HepG2 (cell line): ENCODE results near the gene VPS11. TPM values are rescaled to one million over a fixed set of nuclear protein-coding genes. Genes with fewer than 3 reads are reported as not detected.

Experiments
- ATF3 ChIP-seq: sonication (generic); formaldehyde crosslinking; IDR thresholded peaks from 2 replicates; pipeline ENCODE4 v1.4.0; 2020; ENCODE audit warnings: missing genetic modification reagents
- ELF4 ChIP-seq: sonication (generic); formaldehyde crosslinking; IDR thresholded peaks from 2 replicates; pipeline ENCODE4 v1.5.0; 2020; ENCODE audit warnings: missing genetic modification reagents, mild to moderate bottlenecking, moderate library complexity, borderline replicate concordance
- HNRNPK ChIP-seq: fragments of 200-400 bp; formaldehyde crosslinking; IDR thresholded peaks from 2 replicates; pipeline ENCODE4 v1.6.1; 2018; ENCODE audit warnings: low read length, low read depth, moderate library complexity, mild to moderate bottlenecking; ENCODE audit not compliant: poor library complexity, severe bottlenecking
- MTA1 ChIP-seq: sonication (generic); formaldehyde crosslinking; IDR thresholded peaks from 2 replicates; pipeline ENCODE4 v1.4.0; 2020; ENCODE audit warnings: missing genetic modification reagents, mild to moderate bottlenecking, borderline replicate concordance
- POLR2AphosphoS2 ChIP-seq: IDR thresholded peaks from 2 replicates; pipeline ENCODE4 v1.6.1; 2011; ENCODE audit warnings: low read depth, low read length, improper control_type of control experiment
- SMC3 ChIP-seq: IDR thresholded peaks from 2 replicates; pipeline ENCODE4 v1.6.1; 2011; ENCODE audit warnings: low read length, improper control_type of control experiment
- SMYD3 ChIP-seq: sonication (generic); formaldehyde crosslinking; IDR thresholded peaks from 2 replicates; pipeline ENCODE4 v1.8.1; 2023; ENCODE audit warnings: mild to moderate bottlenecking, missing genetic modification reagents
- THAP7 ChIP-seq: sonication (generic); formaldehyde crosslinking; IDR thresholded peaks from 2 replicates; pipeline ENCODE4 v1.8.1; 2023; ENCODE audit warnings: mild to moderate bottlenecking, missing genetic modification reagents
- ZBED4 ChIP-seq: sonication (generic); formaldehyde crosslinking; IDR thresholded peaks from 2 replicates; pipeline ENCODE4 v1.4.0; 2020; ENCODE audit warnings: missing genetic modification reagents, borderline replicate concordance
- ZFP36L1 ChIP-seq: sonication (generic); formaldehyde crosslinking; IDR thresholded peaks from 2 replicates; pipeline ENCODE4 v1.8.0; 2022; ENCODE audit warnings: mild to moderate bottlenecking, missing genetic modification reagents, moderate library complexity
- ZNF275 ChIP-seq: sonication (generic); formaldehyde crosslinking; IDR thresholded peaks from 2 replicates; pipeline ENCODE4 v1.8.0; 2022; ENCODE audit warnings: missing genetic modification reagents, mild to moderate bottlenecking, inconsistent platforms, borderline replicate concordance
- ZNF280B ChIP-seq: sonication (generic); formaldehyde crosslinking; IDR thresholded peaks from 2 replicates; pipeline ENCODE4 v1.5.0; 2020; ENCODE audit warnings: missing genetic modification reagents, mild to moderate bottlenecking, borderline replicate concordance
- ZNF317 ChIP-seq: sonication (generic); formaldehyde crosslinking; IDR thresholded peaks from 2 replicates; pipeline ENCODE4 v1.5.0; 2020; ENCODE audit warnings: mild to moderate bottlenecking, missing genetic modification reagents
- ZNF335 ChIP-seq: sonication (generic); formaldehyde crosslinking; IDR thresholded peaks from 2 replicates; pipeline ENCODE4 v1.4.0; 2020; ENCODE audit warnings: missing genetic modification reagents
- ZNF563 ChIP-seq: sonication (generic); formaldehyde crosslinking; IDR thresholded peaks from 2 replicates; pipeline ENCODE4 v1.8.0; 2022; ENCODE audit warnings: mild to moderate bottlenecking, moderate library complexity, missing genetic modification reagents
- ZNF713 ChIP-seq: sonication (generic); formaldehyde crosslinking; IDR thresholded peaks from 2 replicates; pipeline ENCODE4 v1.4.0; 2020; ENCODE audit warnings: mild to moderate bottlenecking, missing genetic modification reagents
- ZNF737 ChIP-seq: sonication (generic); formaldehyde crosslinking; IDR thresholded peaks from 2 replicates; pipeline ENCODE4 v1.5.0; 2020; ENCODE audit warnings: missing genetic modification reagents, mild to moderate bottlenecking, borderline replicate concordance
- ZNF766 ChIP-seq: sonication (generic); formaldehyde crosslinking; IDR thresholded peaks from 2 replicates; pipeline ENCODE4 v1.5.0; 2020; ENCODE audit warnings: missing genetic modification reagents, borderline replicate concordance
- ZNF768 ChIP-seq: sonication (generic); formaldehyde crosslinking; IDR thresholded peaks from 2 replicates; pipeline ENCODE4 v1.4.0; 2020; ENCODE audit warnings: missing genetic modification reagents
- ZNF784 ChIP-seq: sonication (generic); formaldehyde crosslinking; IDR thresholded peaks from 2 replicates; pipeline ENCODE4 v1.5.1; 2020; ENCODE audit warnings: missing genetic modification reagents, mild to moderate bottlenecking, borderline replicate concordance
- ZSCAN25 ChIP-seq: sonication (generic); formaldehyde crosslinking; IDR thresholded peaks from 2 replicates; pipeline ENCODE4 v1.8.0; 2022; ENCODE audit warnings: mild to moderate bottlenecking, missing genetic modification reagents
- polyA plus RNA-seq, 8 experiments: library from polyadenylated mRNA; depleted of rRNA in 3 of 8; stranded (reverse) in 7 of 8; unstranded in 1 of 8; fragments of >200 nt; fragmentation: Illumina TruSeq in 4 of 8; extraction: Trizol in 4 of 8; gene quantifications; 2 replicates each; pipeline versions ENCODE4 v1.2.1 to v1.2.3, GENCODE V29; 2011 to 2016; ENCODE audit warnings: low read depth in 4 of 8, missing spikeins in 1 of 8, mixed read lengths in 1 of 8; ENCODE audit not compliant: insufficient read depth in 1 of 8
- total RNA-seq, 5 experiments: library from RNA; depleted of rRNA; stranded (reverse); fragments of >200 nt; fragmentation: Illumina TruSeq; extraction: Trizol; gene quantifications; 2 replicates each; pipeline ENCODE4 v1.2.3, GENCODE V29; 2016; ENCODE audit warnings: low read depth in 1 of 5

VPS11 gene
- total and polyA plus RNA-seq, 2 of the 13 experiments (the other 11 are each of a cell fraction or from before 2014, with no cell fraction given) = 13.7 to 21.6 TPM

- TF ChIP-seq HNRNPK (peak; percentile 75), THAP7 (CRISPR knock-in tag) (no peak), ZNF317 (CRISPR knock-in tag) (0 out of 2 replicates have a peak, but pooled peaks have one; percentile 28), ELF4 (no peak), ZNF335 (CRISPR knock-in tag) (no peak), ZFP36L1 (no peak), MTA1 (CRISPR knock-in tag) (no peak), ATF3 (CRISPR knock-in tag) (no peak), ZNF766 (no peak), ZSCAN25 (CRISPR knock-in tag) (no peak), ZNF280B (CRISPR knock-in tag) (peak; percentile 58; the same call in 1 of the 2 replicates), SMYD3 (CRISPR knock-in tag) (no peak), ZBED4 (CRISPR knock-in tag) (no peak), ZNF275 (CRISPR knock-in tag) (no peak), SMC3 (no peak), ZNF713 (CRISPR knock-in tag) (0 out of 2 replicates have a peak, but pooled peaks have one; percentile 42), ZNF768 (peak; percentile 42; the same call in 1 of the 2 replicates), ZNF784 (no peak; the same call in 1 of the 2 replicates), POLR2AphosphoS2 (no peak), ZNF737 (CRISPR knock-in tag) (no peak), ZNF563 (CRISPR knock-in tag) (peak; percentile 76; the same call in 1 of the 2 replicates)
These were observed 11.1 kb upstream of the VPS11 start (continued) for GRCh38 chr11:119056421-119056999.
